ENCODE measurements around the gene OCA2.

DNA sequence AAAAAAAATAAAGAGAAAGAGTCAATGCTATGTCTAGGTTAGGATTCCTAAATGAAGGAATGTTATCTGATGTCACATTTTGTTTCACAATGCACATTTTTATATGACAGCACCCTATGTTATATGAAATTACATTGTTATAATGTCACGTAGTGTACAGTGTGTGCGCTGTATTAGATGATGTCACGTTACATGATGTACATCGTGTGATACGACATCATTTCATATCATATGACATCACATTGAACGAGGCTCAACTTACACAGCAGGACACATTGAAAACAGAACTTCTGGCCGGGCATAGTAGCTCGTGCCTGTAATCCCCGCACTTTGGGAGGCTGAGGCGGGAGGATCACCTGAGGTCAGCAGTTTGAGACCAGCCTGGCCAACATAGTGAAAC, 150.0 kb downstream of the OCA2 start:
- TF ChIP-seq, protein P1, sequence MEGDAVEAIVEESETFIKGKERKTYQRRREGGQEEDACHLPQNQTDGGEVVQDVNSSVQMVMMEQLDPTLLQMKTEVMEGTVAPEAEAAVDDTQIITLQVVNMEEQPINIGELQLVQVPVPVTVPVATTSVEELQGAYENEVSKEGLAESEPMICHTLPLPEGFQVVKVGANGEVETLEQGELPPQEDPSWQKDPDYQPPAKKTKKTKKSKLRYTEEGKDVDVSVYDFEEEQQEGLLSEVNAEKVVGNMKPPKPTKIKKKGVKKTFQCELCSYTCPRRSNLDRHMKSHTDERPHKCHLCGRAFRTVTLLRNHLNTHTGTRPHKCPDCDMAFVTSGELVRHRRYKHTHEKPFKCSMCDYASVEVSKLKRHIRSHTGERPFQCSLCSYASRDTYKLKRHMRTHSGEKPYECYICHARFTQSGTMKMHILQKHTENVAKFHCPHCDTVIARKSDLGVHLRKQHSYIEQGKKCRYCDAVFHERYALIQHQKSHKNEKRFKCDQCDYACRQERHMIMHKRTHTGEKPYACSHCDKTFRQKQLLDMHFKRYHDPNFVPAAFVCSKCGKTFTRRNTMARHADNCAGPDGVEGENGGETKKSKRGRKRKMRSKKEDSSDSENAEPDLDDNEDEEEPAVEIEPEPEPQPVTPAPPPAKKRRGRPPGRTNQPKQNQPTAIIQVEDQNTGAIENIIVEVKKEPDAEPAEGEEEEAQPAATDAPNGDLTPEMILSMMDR (IDR thresholded peaks at IDR 0.05) = no peak
- no peak for TF ChIP-seq EP300 (IDR thresholded peaks at IDR 0.05)
- TF ChIP-seq POLR2A (IDR thresholded peaks at IDR 0.05) = no peak
